ENCODE results near the gene SPOCK2. TPM values are rescaled to one million over a fixed set of nuclear protein-coding genes. Genes with fewer than 3 reads are reported as not detected.
A peak's percentile ranks its signal among the peaks of the same experiment; 100 is the strongest.

SPOCK2 gene
- total and polyA plus RNA-seq, 2 of the 4 experiments (the other 2 are of a cell fraction): 0.02 TPM; not detected in 1

GRCh38 chr10:72068126-72068765 is 20.1 kb downstream of the SPOCK2 start:
- no peak overlapping the region for H4K5ac ChIP-seq (ENCODE audit: low read depth, low read length)
- no peak overlapping the region for H3K4me2 ChIP-seq (ENCODE audit: low read depth, low read length)
- H2BK15ac ChIP-seq (ENCODE audit: low read depth, low read length): no peak overlapping the region
- no peak overlapping the region for H2AK5ac ChIP-seq (ENCODE audit: low read depth, low read length)
- intact Hi-C loops (cut with micrococcal nuclease): no loop called here
- ChIA-PET POLR2A (ENCODE audit: unreplicated experiment) (no interaction called here), CTCF (no interaction called here)
- H3K4me1 ChIP-seq (ENCODE audit: control insufficient read depth, insufficient read depth, low read length): no peaks in the 10 kb centered on the region
- no peak overlapping the region for H4K8ac ChIP-seq (ENCODE audit: low read depth in 2 of 2, low read length in 2 of 2)
- peaks cover 4% of the 10 kb centered on the region for H3K9me3 ChIP-seq (ENCODE audit: control insufficient read depth, insufficient read depth, low read length)
- BruUV-seq (replicated peaks): no TSS peak
- no peaks in the 10 kb centered on the region for H3K9me1 ChIP-seq (ENCODE audit: insufficient read depth, low read length)
- DNase-seq: no peak
- H3K27ac ChIP-seq (ENCODE audit: insufficient read depth, low read length): no peak overlapping the region
- H3K56ac ChIP-seq (ENCODE audit: extremely low read depth, insufficient read depth, low read length): no peak overlapping the region
- H3K4me3 ChIP-seq (ENCODE audit: insufficient read depth, low read depth, low read length): no peak overlapping the region
- no peak overlapping the region for H2BK20ac ChIP-seq (ENCODE audit: low read depth, low read length)
- no peak overlapping the region for H3K23ac ChIP-seq (ENCODE audit: low read depth, low read length)
- H3K4ac ChIP-seq (ENCODE audit: low read depth, low read length): no peak overlapping the region
- WGBS, 2 experiments (ENCODE audit: extremely low coverage in 2 of 2, insufficient read length in 1 of 2): 92% methylated on average over 6 of the region's 11 CpGs; no CpG with 5 or more reads in 1 of the 2 experiments
- no peak overlapping the region for H2BK5ac ChIP-seq (ENCODE audit: low read depth, low read length, poor library complexity, severe bottlenecking)
- H3K27me3 ChIP-seq (ENCODE audit: control insufficient read depth, insufficient read depth, low read length): peaks cover 29% of the 10 kb centered on the region
- no peak overlapping the region for H4K91ac ChIP-seq (ENCODE audit: insufficient read depth, low read depth, low read length)
- no peak for ATAC-seq (ENCODE audit: low read depth)
- in situ Hi-C loops (cut with MboI; ENCODE audit: low sequenced_read_pairs): no loop called here
- H2AFZ ChIP-seq (replicated peaks; ENCODE audit: low read length, poor library complexity): peak overlapping the region; percentile 54
- H4K20me1 ChIP-seq (ENCODE audit: insufficient read depth, low read length): no peaks in the 10 kb centered on the region
- no peaks in the 10 kb centered on the region for H3K79me1 ChIP-seq (ENCODE audit: low read depth in 1 of 2, low read length in 2 of 2)
- H3K36me3 ChIP-seq (ENCODE audit: control insufficient read depth, insufficient read depth, low read length): no peaks in the 10 kb centered on the region
- TF ChIP-seq POLR2A (IDR thresholded peaks at IDR 0.05; ENCODE audit: low read depth, low read length) (no peak), RCOR1 (IDR thresholded peaks at IDR 0.05; ENCODE audit: insufficient replicate concordance, low read length) (no peak), MAZ (IDR thresholded peaks at IDR 0.05; ENCODE audit: borderline replicate concordance, low read depth, low read length) (no peak), CHD1 (IDR thresholded peaks at IDR 0.05; ENCODE audit: low read depth, low read length) (no peak), NFE2L2 (IDR thresholded peaks at IDR 0.05; ENCODE audit: low read depth, low read length) (no peak), CTCF (conservative IDR thresholded peaks at IDR 0.05; ENCODE audit: low read depth, low read length) (no peak), CEBPB (IDR thresholded peaks at IDR 0.05; ENCODE audit: low read depth, low read length) (no peak), RAD21 (IDR thresholded peaks at IDR 0.05; ENCODE audit: low read length) (no peak), USF2 (IDR thresholded peaks at IDR 0.05; ENCODE audit: low read depth, low read length) (no peak), BHLHE40 (IDR thresholded peaks at IDR 0.05; ENCODE audit: low read depth, low read length) (no peak), ELK1 (IDR thresholded peaks at IDR 0.05; ENCODE audit: borderline replicate concordance, low read depth, low read length) (no peak), FOS (IDR thresholded peaks at IDR 0.05; ENCODE audit: low read depth, low read length) (no peak), MXI1 (IDR thresholded peaks at IDR 0.05; ENCODE audit: borderline replicate concordance, low read depth, low read length) (no peak), SMC3 (IDR thresholded peaks at IDR 0.05; ENCODE audit: low read depth, low read length) (no peak), RFX5 (IDR thresholded peaks at IDR 0.05; ENCODE audit: low read depth, low read length) (no peak), MAFK (IDR thresholded peaks at IDR 0.05; ENCODE audit: low read depth, low read length) (no peak)
- H3K18ac ChIP-seq (ENCODE audit: low read depth, low read length): no peak overlapping the region
- H3K14ac ChIP-seq (replicated peaks; ENCODE audit: low read depth, low read length): no peak overlapping the region
- dilution Hi-C loops (cut with HindIII; ENCODE audit: low sequenced_read_pairs, unreplicated experiment): no loop called here
- no peak overlapping the region for H2AK9ac ChIP-seq (replicated peaks; ENCODE audit: low read depth, low read length, poor library complexity)
- H2BK120ac ChIP-seq (ENCODE audit: low read depth, low read length): no peak overlapping the region
- no peak overlapping the region for H3K9ac ChIP-seq (ENCODE audit: low read depth, low read length)
